WTC11 (cell line): ENCODE measurements around the gene PNMA8B.

ENCODE experiments used
- CTCF ChIP-seq: fragments of 200-600 bp; IDR thresholded peaks from 2 replicates; pipeline ENCODE4 v1.8.0; 2022; ENCODE audit warnings: antibody characterized with exemption
- JAZF1 ChIP-seq: fragments of 250-450 bp; sonication (Bioruptor Pico); IDR thresholded peaks from 2 replicates; pipeline ENCODE4 v1.9.0; 2021; ENCODE audit warnings: moderate library complexity, mild to moderate bottlenecking, inconsistent platforms
- SP1 ChIP-seq: sonication (generic); formaldehyde crosslinking; conservative IDR thresholded peaks from 2 replicates; pipeline ENCODE4 v1.8.1; 2022; ENCODE audit warnings: missing genetic modification reagents

GRCh38 chr19:46513461-46514236 is 18.0 kb upstream of the PNMA8B start:
- TF ChIP-seq CTCF (peak; percentile 93), SP1 (CRISPR knock-in tag) (no peak), JAZF1 (CRISPR knock-in tag) (no peak)
